IMR-90 (cell line): ENCODE results near the gene EPB41L2. TPM values are rescaled to one million over a fixed set of nuclear protein-coding genes. Genes with fewer than 3 reads are reported as not detected.

ENCODE experiments used
- ATAC-seq: fragments of 200-7000 bp; cut with Tn5 transposase; 2 replicates; pipeline ENCODE4 v1.9.1; 2020; ENCODE audit warnings: low read depth, mild to moderate bottlenecking, moderate library complexity
- BruUV-seq: library from RNA; stranded (reverse); fragments of 400-500 nt; replicated peaks from 2 replicates; lab custom pipeline; 2021; lab: Mats Ljungman, UMichigan
- CTCF ChIA-PET: fragments of 300-600 bp; formaldehyde crosslinking; extraction: SDS; loops from one replicate; lab custom pipeline; 2021; ENCODE audit warnings: antibody characterized with exemption; lab: Yijun Ruan, JAX
- POLR2A ChIA-PET: fragments of 300-600 bp; sonication (Branson Sonifier 250); formaldehyde crosslinking; loops from one replicate; lab custom pipeline; 2022; ENCODE audit warnings: antibody characterized with exemption; ENCODE audit not compliant: unreplicated experiment; lab: Charles Lee
- DNase-seq: peaks from one replicate; pipeline ENCODE4 v3.0.0; 2013
- H2AFZ ChIP-seq: replicated peaks from 2 replicates; pipeline ENCODE3; 2013; ENCODE audit warnings: low read length, mild to moderate bottlenecking; ENCODE audit not compliant: poor library complexity
- H2AK5ac ChIP-seq: 2 replicates; pipeline ENCODE4 v1.6.1; 2013; ENCODE audit warnings: low read depth, low read length, inconsistent platforms
- H2AK9ac ChIP-seq: replicated peaks from 2 replicates; pipeline ENCODE3; 2013; ENCODE audit warnings: mild to moderate bottlenecking, low read depth, low read length, moderate library complexity; ENCODE audit not compliant: poor library complexity
- H2BK120ac ChIP-seq: 2 replicates; pipeline ENCODE4 v1.6.1; 2013; ENCODE audit warnings: low read depth, low read length, inconsistent platforms
- H2BK15ac ChIP-seq: 3 replicates; pipeline ENCODE4 v1.6.1; 2013; ENCODE audit warnings: low read depth, low read length, inconsistent platforms
- H2BK20ac ChIP-seq: 2 replicates; pipeline ENCODE4 v1.6.1; 2013; ENCODE audit warnings: low read depth, mild to moderate bottlenecking, inconsistent platforms, low read length, moderate library complexity
- H2BK5ac ChIP-seq: 2 replicates; pipeline ENCODE4 v1.6.1; 2013; ENCODE audit warnings: mild to moderate bottlenecking, low read depth, low read length, inconsistent platforms; ENCODE audit not compliant: poor library complexity, severe bottlenecking
- H3K14ac ChIP-seq: replicated peaks from 2 replicates; pipeline ENCODE4 v1.6.1; 2013; ENCODE audit warnings: low read depth, low read length, inconsistent platforms
- H3K18ac ChIP-seq: 2 replicates; pipeline ENCODE4 v1.6.1; 2013; ENCODE audit warnings: low read depth, low read length, control low read depth
- H3K23ac ChIP-seq: 2 replicates; pipeline ENCODE4 v1.6.1; 2013; ENCODE audit warnings: low read depth, low read length, inconsistent platforms
- H3K27ac ChIP-seq: 2 replicates; pipeline ENCODE4 v1.5.1; 2013; ENCODE audit warnings: mild to moderate bottlenecking, control low read depth, low read length; ENCODE audit not compliant: insufficient read depth
- H3K27me3 ChIP-seq: 2 replicates; pipeline ENCODE4 v1.6.1; 2013; ENCODE audit warnings: low read length; ENCODE audit not compliant: control insufficient read depth, insufficient read depth
- H3K36me3 ChIP-seq: 2 replicates; pipeline ENCODE4 v1.6.1; 2013; ENCODE audit warnings: low read length, mixed read lengths; ENCODE audit not compliant: control insufficient read depth, insufficient read depth
- H3K4ac ChIP-seq: 2 replicates; pipeline ENCODE4 v1.6.1; 2013; ENCODE audit warnings: low read depth, low read length, inconsistent platforms
- H3K4me1 ChIP-seq: 2 replicates; pipeline ENCODE4 v1.6.1; 2013; ENCODE audit warnings: low read length, mixed read lengths; ENCODE audit not compliant: control insufficient read depth, insufficient read depth
- H3K4me2 ChIP-seq: 2 replicates; pipeline ENCODE4 v1.6.1; 2013; ENCODE audit warnings: low read depth, mild to moderate bottlenecking, control low read depth, low read length, moderate library complexity
- H3K4me3 ChIP-seq: 2 replicates; pipeline ENCODE4 v1.5.1; 2013; ENCODE audit warnings: low read depth, mild to moderate bottlenecking, control low read depth, low read length, moderate library complexity; ENCODE audit not compliant: insufficient read depth
- H3K56ac ChIP-seq: 2 replicates; pipeline ENCODE4 v1.6.1; 2013; ENCODE audit warnings: low read length, inconsistent platforms; ENCODE audit not compliant: insufficient read depth; ENCODE audit errors: extremely low read depth
- H3K79me1 ChIP-seq, 2 experiments: 2 replicates each; pipeline ENCODE4 v1.6.1; 2013; ENCODE audit warnings: low read length in 2 of 2, inconsistent platforms in 1 of 2, low read depth in 1 of 2
- H3K9ac ChIP-seq: 2 replicates; pipeline ENCODE4 v1.6.1; 2013; ENCODE audit warnings: low read depth, low read length, control low read depth
- H3K9me1 ChIP-seq: 2 replicates; pipeline ENCODE4 v1.6.1; 2013; ENCODE audit warnings: low read length, inconsistent platforms; ENCODE audit not compliant: insufficient read depth
- H3K9me3 ChIP-seq: 2 replicates; pipeline ENCODE4 v1.6.1; 2013; ENCODE audit warnings: low read length; ENCODE audit not compliant: control insufficient read depth, insufficient read depth
- H4K20me1 ChIP-seq: 2 replicates; pipeline ENCODE4 v1.6.1; 2013; ENCODE audit warnings: low read length, inconsistent platforms; ENCODE audit not compliant: insufficient read depth
- H4K5ac ChIP-seq: 2 replicates; pipeline ENCODE4 v1.6.1; 2013; ENCODE audit warnings: mild to moderate bottlenecking, low read depth, low read length, control low read depth
- H4K8ac ChIP-seq, 2 experiments: 2 replicates each; pipeline ENCODE4 v1.6.1; 2013; ENCODE audit warnings: low read depth in 2 of 2, low read length in 2 of 2, control low read depth in 1 of 2, inconsistent platforms in 1 of 2
- H4K91ac ChIP-seq: 2 replicates; pipeline ENCODE4 v1.6.1; 2013; ENCODE audit warnings: low read depth, low read length, inconsistent platforms; ENCODE audit not compliant: insufficient read depth
- BHLHE40 ChIP-seq: fragments of 150-350 bp; IDR thresholded peaks from 2 replicates; pipeline ENCODE4 v1.6.1; 2016; ENCODE audit warnings: mild to moderate bottlenecking, low read depth, low read length
- CEBPB ChIP-seq: IDR thresholded peaks from 2 replicates; pipeline ENCODE4 v1.6.1; 2012; ENCODE audit warnings: low read depth, low read length, improper control_type of control experiment
- CHD1 ChIP-seq: IDR thresholded peaks from 2 replicates; pipeline ENCODE4 v1.6.1; 2012; ENCODE audit warnings: low read depth, low read length, improper control_type of control experiment
- CTCF ChIP-seq: conservative IDR thresholded peaks from 2 replicates; pipeline ENCODE4 v1.5.1; 2012; ENCODE audit warnings: mild to moderate bottlenecking, low read depth, low read length, improper control_type of control experiment
- ELK1 ChIP-seq: fragments of 150-350 bp; IDR thresholded peaks from 2 replicates; pipeline ENCODE4 v1.6.1; 2016; ENCODE audit warnings: low read depth, mild to moderate bottlenecking, low read length, moderate library complexity, borderline replicate concordance
- FOS ChIP-seq: fragments of 150-350 bp; IDR thresholded peaks from 2 replicates; pipeline ENCODE4 v1.6.1; 2016; ENCODE audit warnings: low read depth, low read length
- MAFK ChIP-seq: IDR thresholded peaks from 2 replicates; pipeline ENCODE4 v1.6.1; 2012; ENCODE audit warnings: low read depth, low read length, improper control_type of control experiment
- MAZ ChIP-seq: IDR thresholded peaks from 2 replicates; pipeline ENCODE4 v1.6.1; 2012; ENCODE audit warnings: low read depth, mild to moderate bottlenecking, low read length, improper control_type of control experiment, moderate library complexity, borderline replicate concordance
- MXI1 ChIP-seq: IDR thresholded peaks from 2 replicates; pipeline ENCODE4 v1.6.1; 2012; ENCODE audit warnings: low read depth, mild to moderate bottlenecking, low read length, moderate library complexity, borderline replicate concordance
- NFE2L2 ChIP-seq: fragments of 150-350 bp; IDR thresholded peaks from 2 replicates; pipeline ENCODE4 v1.6.1; 2016; ENCODE audit warnings: low read depth, mild to moderate bottlenecking, low read length
- POLR2A ChIP-seq: IDR thresholded peaks from 2 replicates; pipeline ENCODE4 v1.6.1; 2012; ENCODE audit warnings: mild to moderate bottlenecking, low read depth, low read length
- RAD21 ChIP-seq: IDR thresholded peaks from 2 replicates; pipeline ENCODE4 v1.6.1; 2012; ENCODE audit warnings: low read length, improper control_type of control experiment
- RCOR1 ChIP-seq: IDR thresholded peaks from 2 replicates; pipeline ENCODE4 v1.6.1; 2012; ENCODE audit warnings: mild to moderate bottlenecking, low read length, improper control_type of control experiment; ENCODE audit not compliant: insufficient replicate concordance
- RFX5 ChIP-seq: IDR thresholded peaks from 2 replicates; pipeline ENCODE4 v1.8.0; 2012; ENCODE audit warnings: low read depth, mild to moderate bottlenecking, low read length, moderate library complexity
- SMC3 ChIP-seq: fragments of 150-350 bp; IDR thresholded peaks from 2 replicates; pipeline ENCODE4 v1.6.1; 2016; ENCODE audit warnings: low read depth, mild to moderate bottlenecking, antibody characterized with exemption, low read length, moderate library complexity
- USF2 ChIP-seq: fragments of 150-350 bp; IDR thresholded peaks from 2 replicates; pipeline ENCODE4 v1.6.1; 2017; ENCODE audit warnings: mild to moderate bottlenecking, antibody characterized with exemption, low read length, low read depth
- WGBS, 2 experiments: methylation state at CpG; one replicate each; pipeline versions ENCODE4 v1.1.5 to v1.1.7; 2013; ENCODE audit warnings: missing lambda C conversion rate in 2 of 2; ENCODE audit not compliant: insufficient read length in 1 of 2; ENCODE audit errors: extremely low coverage in 2 of 2; 5-methylcytosine and 5-hydroxymethylcytosine counted together
- dilution Hi-C: fragments of 300-500 bp; cut with HindIII; formaldehyde crosslinking; loops from one replicate; pipeline ENCODE4 v1.14.3; 2018; ENCODE audit warnings: low sequenced_read_pairs; ENCODE audit not compliant: unreplicated experiment
- in situ Hi-C: fragments of 300-500 bp; cut with MboI; formaldehyde crosslinking; loops from 3 replicates; pipeline ENCODE4 v1.14.3; 2019; ENCODE audit warnings: low sequenced_read_pairs, inconsistent platforms, mixed read lengths
- intact Hi-C: fragments of 100-400 bp; cut with micrococcal nuclease; formaldehyde crosslinking; loops from 2 replicates; pipeline ENCODE4 v1.10.0; 2022
- polyA plus RNA-seq, 3 experiments: library from polyadenylated mRNA; depleted of rRNA; stranded (reverse); fragments of >200 nt; gene quantifications; 2 replicates each; pipeline ENCODE4 v1.2.3, GENCODE V29; 2012; ENCODE audit warnings: low replicate concordance in 1 of 3
- total RNA-seq: library from RNA; depleted of rRNA; stranded (reverse); fragments of >200 nt; gene quantifications from 2 replicates; pipeline ENCODE4 v1.2.3, GENCODE V29; 2012

EPB41L2 gene
- total and polyA plus RNA-seq, 2 of the 4 experiments (the other 2 are of a cell fraction) = 85.7 to 99.8 TPM

- intact Hi-C loops = no loop called here
- no peak overlapping the region for H4K8ac ChIP-seq
- no peak overlapping the region for H2BK5ac ChIP-seq
- H3K36me3 ChIP-seq = no peaks in the 10 kb centered on the region
- no peak overlapping the region for H2AFZ ChIP-seq
- DNase-seq (no peak), ATAC-seq (no peak)
- H2BK20ac ChIP-seq = no peak overlapping the region
- H3K23ac ChIP-seq = no peak overlapping the region
- no peaks in the 10 kb centered on the region for H3K4me1 ChIP-seq
- dilution Hi-C loops = no loop called here
- H4K5ac ChIP-seq = no peak overlapping the region
- H4K91ac ChIP-seq = no peak overlapping the region
- no CpG with 5 or more reads among the region's 2 CpGs for WGBS, 2 experiments
- H3K18ac ChIP-seq = no peak overlapping the region
- ChIA-PET CTCF (interaction anchor here (0.6 kb wide), 1 partner anchor 26 kb away, joined by 7 read pairs; no protein-coding TSS in a partner anchor), POLR2A (no interaction called here)
- no peaks in the 10 kb centered on the region for H4K20me1 ChIP-seq
- H3K4me2 ChIP-seq = no peak overlapping the region
- H3K9me1 ChIP-seq = no peaks in the 10 kb centered on the region
- no peak overlapping the region for H2AK5ac ChIP-seq
- no peak overlapping the region for H2BK15ac ChIP-seq
- no peaks in the 10 kb centered on the region for H3K79me1 ChIP-seq
- no peak overlapping the region for H3K9ac ChIP-seq
- TF ChIP-seq FOS (no peak), USF2 (no peak), ELK1 (no peak), CEBPB (no peak), CTCF (no peak), BHLHE40 (no peak), MXI1 (no peak), MAFK (no peak), CHD1 (no peak), POLR2A (no peak), SMC3 (no peak), MAZ (no peak), RCOR1 (no peak), RFX5 (no peak), NFE2L2 (no peak), RAD21 (no peak)
- H2BK120ac ChIP-seq = no peak overlapping the region
- no TSS peak for BruUV-seq
- H3K4me3 ChIP-seq = no peak overlapping the region
- in situ Hi-C loops = no loop called here
- no peak overlapping the region for H3K27ac ChIP-seq
- no peak overlapping the region for H3K14ac ChIP-seq
- H2AK9ac ChIP-seq = no peak overlapping the region
- no peaks in the 10 kb centered on the region for H3K9me3 ChIP-seq
- H3K4ac ChIP-seq = no peak overlapping the region
- H3K27me3 ChIP-seq = no peaks in the 10 kb centered on the region
- H3K56ac ChIP-seq = no peak overlapping the region
Observed at GRCh38 chr6:131073577-131073976, 10.5 kb upstream of the EPB41L2 start.
